Measurements from ENCODE around the gene GPT2.

GPT2 gene

DNA sequence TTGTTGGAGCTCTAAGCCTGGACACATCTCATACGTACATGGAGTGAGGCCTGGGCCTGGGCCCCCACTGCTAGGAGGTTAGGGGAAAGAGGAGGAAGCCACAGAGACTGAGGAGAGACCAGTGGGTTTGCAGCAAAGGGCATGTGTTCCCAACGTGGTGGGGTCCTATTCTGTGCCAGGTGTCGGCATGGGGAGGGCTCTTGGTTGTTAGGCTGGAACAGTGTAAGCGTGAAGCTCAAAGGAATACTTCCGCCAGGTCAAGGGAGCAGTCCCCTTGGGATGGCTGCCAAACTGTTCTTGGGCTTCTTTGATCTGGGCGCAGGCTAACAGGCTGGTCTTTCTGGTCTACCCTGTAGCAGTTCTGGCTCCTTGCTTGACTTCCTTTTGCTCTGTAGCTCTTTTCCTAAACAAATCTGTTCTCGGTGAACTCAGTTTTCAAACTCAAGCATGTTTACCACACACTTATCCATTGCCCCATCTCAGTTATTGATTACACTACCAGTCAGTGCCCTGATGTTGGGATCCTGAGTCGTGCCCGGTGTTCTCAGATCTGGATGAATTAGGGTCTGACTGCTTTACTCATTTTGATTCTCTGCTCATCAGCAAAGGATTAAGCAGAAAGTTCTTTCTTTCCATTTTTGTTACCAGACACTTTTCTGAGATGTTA, 36.4 kb downstream of the GPT2 start:
- Mint-ChIP-seq H3K9me3 (no peaks in the 10 kb centered on the region), H3K4me3 (no peak overlapping the region), H3K27ac (peak overlapping the region; percentile 64), H3K36me3 (ENCODE audit: low read depth) (peaks cover 64% of the 10 kb centered on the region), H3K27me3 (ENCODE audit: low read depth, poor library complexity) (peaks cover 6% of the 10 kb centered on the region), H3K4me1 (peaks cover 51% of the 10 kb centered on the region)
- no peak for TF ChIP-seq CTCF (IDR thresholded peaks at IDR 0.05)
- DNase-seq: peak; percentile 17

DNA sequence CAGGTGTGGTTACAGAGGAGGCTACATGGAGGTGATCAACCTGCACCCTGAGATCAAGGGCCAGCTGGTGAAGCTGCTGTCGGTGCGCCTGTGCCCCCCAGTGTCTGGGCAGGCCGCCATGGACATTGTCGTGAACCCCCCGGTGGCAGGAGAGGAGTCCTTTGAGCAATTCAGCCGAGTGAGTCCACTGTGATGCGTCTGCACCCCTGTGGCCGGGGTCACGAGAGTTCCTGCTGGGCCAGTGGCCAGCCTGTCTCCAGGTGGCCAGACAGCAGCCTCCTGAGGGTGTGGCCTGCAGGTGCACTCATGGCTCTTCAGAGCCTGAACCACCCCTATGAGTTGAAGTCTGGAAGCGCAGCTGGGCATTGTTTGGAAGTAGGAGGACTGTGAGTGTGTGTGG, 38.1 kb downstream of the GPT2 start:
- Mint-ChIP-seq H3K9me3 (no peaks in the 10 kb centered on the region), H3K27me3 (ENCODE audit: low read depth, poor library complexity) (peaks cover 6% of the 10 kb centered on the region), H3K4me3 (no peak overlapping the region), H3K27ac (no peak overlapping the region), H3K4me1 (peaks cover 42% of the 10 kb centered on the region), H3K36me3 (ENCODE audit: low read depth) (peaks cover 56% of the 10 kb centered on the region)
- DNase-seq: no peak
- no peak for TF ChIP-seq CTCF (IDR thresholded peaks at IDR 0.05)

- no peak overlapping the region for H3K4me3 Mint-ChIP-seq
- peaks cover 28% of the 10 kb centered on the region for H3K4me1 Mint-ChIP-seq
- no peak overlapping the region for H3K27ac Mint-ChIP-seq
- H3K27me3 Mint-ChIP-seq (ENCODE audit: low read depth, poor library complexity): peaks cover 6% of the 10 kb centered on the region
- H3K36me3 Mint-ChIP-seq (ENCODE audit: low read depth): peaks cover 61% of the 10 kb centered on the region
- DNase-seq: no peak
- no peak for TF ChIP-seq CTCF (IDR thresholded peaks at IDR 0.05)
- no peaks in the 10 kb centered on the region for H3K9me3 Mint-ChIP-seq
These were observed 39.5 kb downstream of the GPT2 start for GRCh38 chr16:46923513-46924295.

- peaks cover 61% of the 10 kb centered on the region for H3K36me3 Mint-ChIP-seq (ENCODE audit: low read depth)
- no peak for TF ChIP-seq CTCF (IDR thresholded peaks at IDR 0.05)
- no peak overlapping the region for H3K4me3 Mint-ChIP-seq
- H3K4me1 Mint-ChIP-seq: peaks cover 21% of the 10 kb centered on the region
- DNase-seq: no peak
- peaks cover 3% of the 10 kb centered on the region for H3K27me3 Mint-ChIP-seq (ENCODE audit: low read depth, poor library complexity)
- no peaks in the 10 kb centered on the region for H3K9me3 Mint-ChIP-seq
- H3K27ac Mint-ChIP-seq: no peak overlapping the region
These were observed 40.2 kb downstream of the GPT2 start for GRCh38 chr16:46924402-46924801.

- no peaks in the 10 kb centered on the region for H3K9me3 Mint-ChIP-seq
- H3K36me3 Mint-ChIP-seq (ENCODE audit: low read depth): peaks cover 43% of the 10 kb centered on the region
- no peak for TF ChIP-seq CTCF (IDR thresholded peaks at IDR 0.05)
- H3K4me3 Mint-ChIP-seq: no peak overlapping the region
- DNase-seq: no peak
- H3K4me1 Mint-ChIP-seq: no peaks in the 10 kb centered on the region
- no peaks in the 10 kb centered on the region for H3K27me3 Mint-ChIP-seq (ENCODE audit: low read depth, poor library complexity)
- H3K27ac Mint-ChIP-seq: no peak overlapping the region
These were observed 42.5 kb downstream of the GPT2 start for GRCh38 chr16:46926470-46927225.

Measured in nephron progenitor cell (in vitro differentiated cells).